Measurements from ENCODE around the gene SLIT2. TPM values are rescaled to one million over a fixed set of nuclear protein-coding genes. Genes with fewer than 3 reads are reported as not detected.

The SLIT2 gene
- total RNA-seq, 3 donors from 2014 or later (not counting 1 experiment from before 2014, with no cell fraction given), result not detected

DNA sequence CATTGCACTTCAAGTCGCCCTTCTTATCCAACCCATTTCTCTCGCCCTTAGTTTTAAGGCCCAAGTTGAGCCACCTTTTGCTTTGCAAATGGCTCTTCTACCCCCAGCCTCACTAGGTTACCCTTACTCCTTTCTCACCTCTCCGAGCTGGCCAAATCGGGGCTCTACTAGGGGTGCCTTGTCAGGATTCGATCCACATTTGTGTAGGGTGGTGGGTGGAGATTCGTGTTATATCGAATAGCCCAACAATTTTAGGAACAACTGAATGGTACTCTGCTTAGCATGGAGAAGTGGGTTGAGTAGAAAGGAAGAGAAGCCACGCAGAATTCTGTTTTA is 3.5 kb downstream of the SLIT2 start:
- Mint-ChIP-seq H3K4me3 (no peak overlapping the region), H3K27me3 (ENCODE audit: low read depth in 2 of 2) (peaks cover 19 to 37% of the 10 kb centered on the region in 2 donors), H3K27ac (no peak overlapping the region), H3K36me3 (peaks cover 8% of the 10 kb centered on the region), H3K4me1 (no peaks in the 10 kb centered on the region), H3K9me3 (peaks cover 2 to 6% of the 10 kb centered on the region in 2 donors)
- intact Hi-C loops (cut with micrococcal nuclease), result no loop called here
- H3K4me3 ChIP-seq (ENCODE audit: low read length), result no peak overlapping the region
- WGBS (ENCODE audit: insufficient coverage), result 12% methylated on average over 8 of the region's 8 CpGs
- H3K27ac ChIP-seq (ENCODE audit: low read length), result no peak overlapping the region
- DNase-seq (no peak), ATAC-seq (no peak)
- H3K4me1 ChIP-seq (ENCODE audit: control insufficient read depth, insufficient read depth, low read length), result peaks cover 8% of the 10 kb centered on the region
- TF ChIP-seq, protein P1, sequence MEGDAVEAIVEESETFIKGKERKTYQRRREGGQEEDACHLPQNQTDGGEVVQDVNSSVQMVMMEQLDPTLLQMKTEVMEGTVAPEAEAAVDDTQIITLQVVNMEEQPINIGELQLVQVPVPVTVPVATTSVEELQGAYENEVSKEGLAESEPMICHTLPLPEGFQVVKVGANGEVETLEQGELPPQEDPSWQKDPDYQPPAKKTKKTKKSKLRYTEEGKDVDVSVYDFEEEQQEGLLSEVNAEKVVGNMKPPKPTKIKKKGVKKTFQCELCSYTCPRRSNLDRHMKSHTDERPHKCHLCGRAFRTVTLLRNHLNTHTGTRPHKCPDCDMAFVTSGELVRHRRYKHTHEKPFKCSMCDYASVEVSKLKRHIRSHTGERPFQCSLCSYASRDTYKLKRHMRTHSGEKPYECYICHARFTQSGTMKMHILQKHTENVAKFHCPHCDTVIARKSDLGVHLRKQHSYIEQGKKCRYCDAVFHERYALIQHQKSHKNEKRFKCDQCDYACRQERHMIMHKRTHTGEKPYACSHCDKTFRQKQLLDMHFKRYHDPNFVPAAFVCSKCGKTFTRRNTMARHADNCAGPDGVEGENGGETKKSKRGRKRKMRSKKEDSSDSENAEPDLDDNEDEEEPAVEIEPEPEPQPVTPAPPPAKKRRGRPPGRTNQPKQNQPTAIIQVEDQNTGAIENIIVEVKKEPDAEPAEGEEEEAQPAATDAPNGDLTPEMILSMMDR (IDR thresholded peaks at IDR 0.05), result no peak
- H3K36me3 ChIP-seq (ENCODE audit: control insufficient read depth, insufficient read depth, low read length), result no peaks in the 10 kb centered on the region
- peaks cover 28% of the 10 kb centered on the region for H3K27me3 ChIP-seq (ENCODE audit: control insufficient read depth, insufficient read depth, low read length)
- H3K9me3 ChIP-seq (ENCODE audit: control insufficient read depth, insufficient read depth, low read length), result no peaks in the 10 kb centered on the region

DNA sequence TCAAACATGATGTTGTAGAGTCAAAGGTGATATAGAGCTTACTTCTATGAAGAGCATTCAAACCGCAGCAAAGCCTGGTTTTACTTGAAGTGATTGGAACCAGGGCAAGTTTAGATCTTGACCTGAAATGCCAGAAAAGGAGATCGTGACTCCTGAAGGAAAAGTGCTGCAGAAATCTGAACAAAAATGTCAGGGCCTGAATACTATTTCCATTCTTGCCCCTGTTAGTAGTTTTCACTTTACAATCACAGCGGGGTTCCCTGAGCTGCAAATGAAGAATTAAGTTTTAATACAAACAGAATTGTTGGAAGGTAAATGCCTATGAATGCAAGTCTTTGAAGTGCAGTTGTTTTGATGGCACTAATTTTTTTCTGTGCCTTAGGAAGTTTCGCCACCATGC is 4.1 kb downstream of the SLIT2 start:
- TF ChIP-seq, protein P1 (IDR thresholded peaks at IDR 0.05), result no peak
- H3K27me3 Mint-ChIP-seq (ENCODE audit: low read depth in 2 of 2), result peaks cover 13 to 32% of the 10 kb centered on the region in 2 donors
- 42% methylated on average over 4 of the region's 4 CpGs for WGBS (ENCODE audit: insufficient coverage)
- Histone ChIP-seq H3K36me3 (ENCODE audit: control insufficient read depth, insufficient read depth, low read length) (no peaks in the 10 kb centered on the region), H3K4me1 (ENCODE audit: control insufficient read depth, insufficient read depth, low read length) (peaks cover 8% of the 10 kb centered on the region), H3K27me3 (ENCODE audit: control insufficient read depth, insufficient read depth, low read length) (peaks cover 23% of the 10 kb centered on the region), H3K9me3 (ENCODE audit: control insufficient read depth, insufficient read depth, low read length) (no peaks in the 10 kb centered on the region), H3K4me3 (ENCODE audit: low read length) (no peak overlapping the region), H3K27ac (ENCODE audit: low read length) (no peak overlapping the region)
- peaks cover 4% of the 10 kb centered on the region for H3K36me3 Mint-ChIP-seq
- no peak overlapping the region for H3K27ac Mint-ChIP-seq
- DNase-seq, result no peak
- no peak for ATAC-seq
- intact Hi-C loops (cut with micrococcal nuclease), result no loop called here
- H3K4me1 Mint-ChIP-seq, result no peaks in the 10 kb centered on the region
- peaks cover 3 to 4% of the 10 kb centered on the region in 2 donors for H3K9me3 Mint-ChIP-seq
- H3K4me3 Mint-ChIP-seq, result no peak overlapping the region

DNA sequence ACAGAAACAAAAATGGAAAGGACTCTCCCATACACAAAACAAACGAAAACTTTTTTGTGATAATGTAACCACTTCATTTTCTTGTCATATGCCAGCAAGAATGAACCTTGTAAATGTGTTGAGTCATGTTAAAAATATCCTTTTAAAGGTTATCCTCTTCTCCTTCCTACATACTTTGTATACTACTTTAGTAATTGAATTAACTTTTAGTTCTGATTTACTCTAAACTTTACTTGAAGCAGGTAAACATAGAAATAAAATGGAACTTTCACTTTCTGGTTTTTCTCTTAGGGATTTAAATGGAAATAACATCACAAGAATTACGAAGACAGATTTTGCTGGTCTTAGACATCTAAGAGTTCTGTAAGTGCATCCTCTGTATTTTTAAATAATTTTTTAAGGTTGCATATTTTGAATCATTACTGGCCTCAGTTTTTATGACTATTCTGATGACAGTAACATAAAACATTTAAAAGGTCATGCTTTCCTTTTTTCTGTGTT is 4.7 kb downstream of the SLIT2 start:
- TF ChIP-seq, protein P1 (IDR thresholded peaks at IDR 0.05), result no peak
- H3K27me3 Mint-ChIP-seq (ENCODE audit: low read depth in 2 of 2), result peaks cover 8 to 27% of the 10 kb centered on the region in 2 donors
- H3K36me3 ChIP-seq (ENCODE audit: control insufficient read depth, insufficient read depth, low read length), result no peaks in the 10 kb centered on the region
- H3K27ac ChIP-seq (ENCODE audit: low read length), result no peak overlapping the region
- DNase-seq (no peak), ATAC-seq (no peak)
- no peak overlapping the region for H3K4me3 Mint-ChIP-seq
- H3K36me3 Mint-ChIP-seq, result no peaks in the 10 kb centered on the region
- H3K4me1 Mint-ChIP-seq, result no peaks in the 10 kb centered on the region
- intact Hi-C loops (cut with micrococcal nuclease), result no loop called here
- no peak overlapping the region for H3K4me3 ChIP-seq (ENCODE audit: low read length)
- peaks cover 2 to 5% of the 10 kb centered on the region in 2 donors for H3K9me3 Mint-ChIP-seq
- H3K27me3 ChIP-seq (ENCODE audit: control insufficient read depth, insufficient read depth, low read length), result peaks cover 20% of the 10 kb centered on the region
- no peaks in the 10 kb centered on the region for H3K9me3 ChIP-seq (ENCODE audit: control insufficient read depth, insufficient read depth, low read length)
- H3K4me1 ChIP-seq (ENCODE audit: control insufficient read depth, insufficient read depth, low read length), result peaks cover 8% of the 10 kb centered on the region
- H3K27ac Mint-ChIP-seq, result no peak overlapping the region
- WGBS (ENCODE audit: insufficient coverage), result 88% methylated on average over 1 of the region's 2 CpGs

DNA sequence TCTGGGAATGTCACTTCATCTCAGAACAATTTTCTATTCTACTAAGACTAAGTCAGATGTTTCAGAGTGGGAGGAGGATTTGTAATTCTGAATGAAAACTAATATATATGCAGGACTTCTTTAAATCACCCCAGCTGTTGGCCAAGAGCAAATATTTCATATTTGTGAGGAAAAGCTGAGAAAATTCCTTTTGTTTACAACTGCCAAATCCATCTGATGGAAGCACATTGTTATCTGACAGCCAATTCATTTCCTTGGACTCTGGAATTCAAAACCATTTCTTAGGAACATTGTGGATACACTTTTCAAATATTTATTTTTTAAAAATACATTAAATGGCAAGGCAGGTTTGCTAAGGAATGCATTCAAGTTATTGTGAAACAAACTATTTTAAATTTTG is 8.0 kb downstream of the SLIT2 start:
- H3K9me3 Mint-ChIP-seq, result peaks cover 2 to 5% of the 10 kb centered on the region in 2 donors
- Histone ChIP-seq H3K9me3 (ENCODE audit: control insufficient read depth, insufficient read depth, low read length) (no peaks in the 10 kb centered on the region), H3K27ac (ENCODE audit: low read length) (no peak overlapping the region), H3K27me3 (ENCODE audit: control insufficient read depth, insufficient read depth, low read length) (peaks cover 4% of the 10 kb centered on the region), H3K4me1 (ENCODE audit: control insufficient read depth, insufficient read depth, low read length) (no peaks in the 10 kb centered on the region), H3K4me3 (ENCODE audit: low read length) (no peak overlapping the region), H3K36me3 (ENCODE audit: control insufficient read depth, insufficient read depth, low read length) (no peaks in the 10 kb centered on the region)
- DNase-seq, result no peak
- peaks cover 0 to 9% of the 10 kb centered on the region in 2 donors for H3K27me3 Mint-ChIP-seq (ENCODE audit: low read depth in 2 of 2)
- no peaks in the 10 kb centered on the region for H3K4me1 Mint-ChIP-seq
- no peak for ATAC-seq
- TF ChIP-seq, protein P1 (IDR thresholded peaks at IDR 0.05), result no peak
- no peaks in the 10 kb centered on the region for H3K36me3 Mint-ChIP-seq
- intact Hi-C loops (cut with micrococcal nuclease), result no loop called here
- no peak overlapping the region for H3K27ac Mint-ChIP-seq
- H3K4me3 Mint-ChIP-seq, result no peak overlapping the region

Measured in natural killer cell (primary cell).